IMR-90 (cell line): Measurements from ENCODE around the gene NUP58. TPM values are rescaled to one million over a fixed set of nuclear protein-coding genes. Genes with fewer than 3 reads are reported as not detected.

Source experiments
- ATAC-seq: fragments of 200-7000 bp; cut with Tn5 transposase; 2 replicates; pipeline ENCODE4 v1.9.1; 2020; ENCODE audit warnings: low read depth, mild to moderate bottlenecking, moderate library complexity
- BruUV-seq: library from RNA; stranded (reverse); fragments of 400-500 nt; replicated peaks from 2 replicates; lab custom pipeline; 2021; lab: Mats Ljungman, UMichigan
- CTCF ChIA-PET: fragments of 300-600 bp; formaldehyde crosslinking; extraction: SDS; loops from one replicate; lab custom pipeline; 2021; ENCODE audit warnings: antibody characterized with exemption; lab: Yijun Ruan, JAX
- POLR2A ChIA-PET: fragments of 300-600 bp; sonication (Branson Sonifier 250); formaldehyde crosslinking; loops from one replicate; lab custom pipeline; 2022; ENCODE audit warnings: antibody characterized with exemption; ENCODE audit not compliant: unreplicated experiment; lab: Charles Lee
- DNase-seq: peaks from one replicate; pipeline ENCODE4 v3.0.0; 2013
- H2AFZ ChIP-seq: replicated peaks from 2 replicates; pipeline ENCODE3; 2013; ENCODE audit warnings: low read length, mild to moderate bottlenecking; ENCODE audit not compliant: poor library complexity
- H2AK5ac ChIP-seq: 2 replicates; pipeline ENCODE4 v1.6.1; 2013; ENCODE audit warnings: low read depth, low read length, inconsistent platforms
- H2AK9ac ChIP-seq: replicated peaks from 2 replicates; pipeline ENCODE3; 2013; ENCODE audit warnings: mild to moderate bottlenecking, low read depth, low read length, moderate library complexity; ENCODE audit not compliant: poor library complexity
- H2BK120ac ChIP-seq: 2 replicates; pipeline ENCODE4 v1.6.1; 2013; ENCODE audit warnings: low read depth, low read length, inconsistent platforms
- H2BK15ac ChIP-seq: 3 replicates; pipeline ENCODE4 v1.6.1; 2013; ENCODE audit warnings: low read depth, low read length, inconsistent platforms
- H2BK20ac ChIP-seq: 2 replicates; pipeline ENCODE4 v1.6.1; 2013; ENCODE audit warnings: low read depth, mild to moderate bottlenecking, inconsistent platforms, low read length, moderate library complexity
- H2BK5ac ChIP-seq: 2 replicates; pipeline ENCODE4 v1.6.1; 2013; ENCODE audit warnings: mild to moderate bottlenecking, low read depth, low read length, inconsistent platforms; ENCODE audit not compliant: poor library complexity, severe bottlenecking
- H3K14ac ChIP-seq: replicated peaks from 2 replicates; pipeline ENCODE4 v1.6.1; 2013; ENCODE audit warnings: low read depth, low read length, inconsistent platforms
- H3K18ac ChIP-seq: 2 replicates; pipeline ENCODE4 v1.6.1; 2013; ENCODE audit warnings: low read depth, low read length, control low read depth
- H3K23ac ChIP-seq: 2 replicates; pipeline ENCODE4 v1.6.1; 2013; ENCODE audit warnings: low read depth, low read length, inconsistent platforms
- H3K27ac ChIP-seq: 2 replicates; pipeline ENCODE4 v1.5.1; 2013; ENCODE audit warnings: mild to moderate bottlenecking, control low read depth, low read length; ENCODE audit not compliant: insufficient read depth
- H3K27me3 ChIP-seq: 2 replicates; pipeline ENCODE4 v1.6.1; 2013; ENCODE audit warnings: low read length; ENCODE audit not compliant: control insufficient read depth, insufficient read depth
- H3K36me3 ChIP-seq: 2 replicates; pipeline ENCODE4 v1.6.1; 2013; ENCODE audit warnings: low read length, mixed read lengths; ENCODE audit not compliant: control insufficient read depth, insufficient read depth
- H3K4ac ChIP-seq: 2 replicates; pipeline ENCODE4 v1.6.1; 2013; ENCODE audit warnings: low read depth, low read length, inconsistent platforms
- H3K4me1 ChIP-seq: 2 replicates; pipeline ENCODE4 v1.6.1; 2013; ENCODE audit warnings: low read length, mixed read lengths; ENCODE audit not compliant: control insufficient read depth, insufficient read depth
- H3K4me2 ChIP-seq: 2 replicates; pipeline ENCODE4 v1.6.1; 2013; ENCODE audit warnings: low read depth, mild to moderate bottlenecking, control low read depth, low read length, moderate library complexity
- H3K4me3 ChIP-seq: 2 replicates; pipeline ENCODE4 v1.5.1; 2013; ENCODE audit warnings: low read depth, mild to moderate bottlenecking, control low read depth, low read length, moderate library complexity; ENCODE audit not compliant: insufficient read depth
- H3K56ac ChIP-seq: 2 replicates; pipeline ENCODE4 v1.6.1; 2013; ENCODE audit warnings: low read length, inconsistent platforms; ENCODE audit not compliant: insufficient read depth; ENCODE audit errors: extremely low read depth
- H3K79me1 ChIP-seq, 2 experiments: 2 replicates each; pipeline ENCODE4 v1.6.1; 2013; ENCODE audit warnings: low read length in 2 of 2, inconsistent platforms in 1 of 2, low read depth in 1 of 2
- H3K9ac ChIP-seq: 2 replicates; pipeline ENCODE4 v1.6.1; 2013; ENCODE audit warnings: low read depth, low read length, control low read depth
- H3K9me1 ChIP-seq: 2 replicates; pipeline ENCODE4 v1.6.1; 2013; ENCODE audit warnings: low read length, inconsistent platforms; ENCODE audit not compliant: insufficient read depth
- H3K9me3 ChIP-seq: 2 replicates; pipeline ENCODE4 v1.6.1; 2013; ENCODE audit warnings: low read length; ENCODE audit not compliant: control insufficient read depth, insufficient read depth
- H4K20me1 ChIP-seq: 2 replicates; pipeline ENCODE4 v1.6.1; 2013; ENCODE audit warnings: low read length, inconsistent platforms; ENCODE audit not compliant: insufficient read depth
- H4K5ac ChIP-seq: 2 replicates; pipeline ENCODE4 v1.6.1; 2013; ENCODE audit warnings: mild to moderate bottlenecking, low read depth, low read length, control low read depth
- H4K8ac ChIP-seq, 2 experiments: 2 replicates each; pipeline ENCODE4 v1.6.1; 2013; ENCODE audit warnings: low read depth in 2 of 2, low read length in 2 of 2, control low read depth in 1 of 2, inconsistent platforms in 1 of 2
- H4K91ac ChIP-seq: 2 replicates; pipeline ENCODE4 v1.6.1; 2013; ENCODE audit warnings: low read depth, low read length, inconsistent platforms; ENCODE audit not compliant: insufficient read depth
- BHLHE40 ChIP-seq: fragments of 150-350 bp; IDR thresholded peaks from 2 replicates; pipeline ENCODE4 v1.6.1; 2016; ENCODE audit warnings: mild to moderate bottlenecking, low read depth, low read length
- CEBPB ChIP-seq: IDR thresholded peaks from 2 replicates; pipeline ENCODE4 v1.6.1; 2012; ENCODE audit warnings: low read depth, low read length, improper control_type of control experiment
- CHD1 ChIP-seq: IDR thresholded peaks from 2 replicates; pipeline ENCODE4 v1.6.1; 2012; ENCODE audit warnings: low read depth, low read length, improper control_type of control experiment
- FOS ChIP-seq: fragments of 150-350 bp; IDR thresholded peaks from 2 replicates; pipeline ENCODE4 v1.6.1; 2016; ENCODE audit warnings: low read depth, low read length
- MAFK ChIP-seq: IDR thresholded peaks from 2 replicates; pipeline ENCODE4 v1.6.1; 2012; ENCODE audit warnings: low read depth, low read length, improper control_type of control experiment
- MAZ ChIP-seq: IDR thresholded peaks from 2 replicates; pipeline ENCODE4 v1.6.1; 2012; ENCODE audit warnings: low read depth, mild to moderate bottlenecking, low read length, improper control_type of control experiment, moderate library complexity, borderline replicate concordance
- MXI1 ChIP-seq: IDR thresholded peaks from 2 replicates; pipeline ENCODE4 v1.6.1; 2012; ENCODE audit warnings: low read depth, mild to moderate bottlenecking, low read length, moderate library complexity, borderline replicate concordance
- NFE2L2 ChIP-seq: fragments of 150-350 bp; IDR thresholded peaks from 2 replicates; pipeline ENCODE4 v1.6.1; 2016; ENCODE audit warnings: low read depth, mild to moderate bottlenecking, low read length
- POLR2A ChIP-seq: IDR thresholded peaks from 2 replicates; pipeline ENCODE4 v1.6.1; 2012; ENCODE audit warnings: mild to moderate bottlenecking, low read depth, low read length
- RAD21 ChIP-seq: IDR thresholded peaks from 2 replicates; pipeline ENCODE4 v1.6.1; 2012; ENCODE audit warnings: low read length, improper control_type of control experiment
- RCOR1 ChIP-seq: IDR thresholded peaks from 2 replicates; pipeline ENCODE4 v1.6.1; 2012; ENCODE audit warnings: mild to moderate bottlenecking, low read length, improper control_type of control experiment; ENCODE audit not compliant: insufficient replicate concordance
- RFX5 ChIP-seq: IDR thresholded peaks from 2 replicates; pipeline ENCODE4 v1.8.0; 2012; ENCODE audit warnings: low read depth, mild to moderate bottlenecking, low read length, moderate library complexity
- SMC3 ChIP-seq: fragments of 150-350 bp; IDR thresholded peaks from 2 replicates; pipeline ENCODE4 v1.6.1; 2016; ENCODE audit warnings: low read depth, mild to moderate bottlenecking, antibody characterized with exemption, low read length, moderate library complexity
- WGBS, 2 experiments: methylation state at CpG; one replicate each; pipeline versions ENCODE4 v1.1.5 to v1.1.7; 2013; ENCODE audit warnings: missing lambda C conversion rate in 2 of 2; ENCODE audit not compliant: insufficient read length in 1 of 2; ENCODE audit errors: extremely low coverage in 2 of 2; 5-methylcytosine and 5-hydroxymethylcytosine counted together
- dilution Hi-C: fragments of 300-500 bp; cut with HindIII; formaldehyde crosslinking; loops from one replicate; pipeline ENCODE4 v1.14.3; 2018; ENCODE audit warnings: low sequenced_read_pairs; ENCODE audit not compliant: unreplicated experiment
- in situ Hi-C: fragments of 300-500 bp; cut with MboI; formaldehyde crosslinking; loops from 3 replicates; pipeline ENCODE4 v1.14.3; 2019; ENCODE audit warnings: low sequenced_read_pairs, inconsistent platforms, mixed read lengths
- intact Hi-C: fragments of 100-400 bp; cut with micrococcal nuclease; formaldehyde crosslinking; loops from 2 replicates; pipeline ENCODE4 v1.10.0; 2022
- polyA plus RNA-seq, 3 experiments: library from polyadenylated mRNA; depleted of rRNA; stranded (reverse); fragments of >200 nt; gene quantifications; 2 replicates each; pipeline ENCODE4 v1.2.3, GENCODE V29; 2012; ENCODE audit warnings: low replicate concordance in 1 of 3
- total RNA-seq: library from RNA; depleted of rRNA; stranded (reverse); fragments of >200 nt; gene quantifications from 2 replicates; pipeline ENCODE4 v1.2.3, GENCODE V29; 2012
- TF ChIP-seq, protein P1 (sequence below): fragments of 150-350 bp; IDR thresholded peaks from 2 replicates; pipeline ENCODE4 v1.6.1; 2017; ENCODE audit warnings: mild to moderate bottlenecking, antibody characterized with exemption, low read length, low read depth
- TF ChIP-seq, protein P2 (sequence below): conservative IDR thresholded peaks from 2 replicates; pipeline ENCODE4 v1.5.1; 2012; ENCODE audit warnings: mild to moderate bottlenecking, low read depth, low read length, improper control_type of control experiment
- TF ChIP-seq, protein P3 (sequence below): fragments of 150-350 bp; IDR thresholded peaks from 2 replicates; pipeline ENCODE4 v1.6.1; 2016; ENCODE audit warnings: low read depth, mild to moderate bottlenecking, low read length, moderate library complexity, borderline replicate concordance

NUP58 gene
- total and polyA plus RNA-seq, 2 of the 4 experiments (the other 2 are of a cell fraction), result 29.7 to 50.7 TPM

- H3K27me3 ChIP-seq, result no peaks in the 10 kb centered on the region
- H2BK5ac ChIP-seq, result peak overlapping the region; percentile 46
- H3K9me1 ChIP-seq, result no peaks in the 10 kb centered on the region
- DNase-seq (peak; percentile 22), ATAC-seq (peak; percentile 78)
- no peaks in the 10 kb centered on the region for H3K9me3 ChIP-seq
- H2AFZ ChIP-seq, result no peak overlapping the region
- peak overlapping the region; percentile 23; the same call in 1 of the 2 replicates for H3K27ac ChIP-seq
- H3K4me3 ChIP-seq, result no peak overlapping the region
- no peak overlapping the region for H4K91ac ChIP-seq
- H4K5ac ChIP-seq, result no peak overlapping the region
- 0 out of 2 replicates have a peak overlapping the region, but pooled peaks have one; percentile 7 for H3K18ac ChIP-seq
- in situ Hi-C loops (no loop called here), intact Hi-C loops (no loop called here), dilution Hi-C loops (no loop called here)
- ChIA-PET CTCF (interaction anchor here (1.1 kb wide), 1 partner anchor 52 kb away, joined by 4 read pairs; no protein-coding TSS in a partner anchor), POLR2A (no interaction called here)
- H3K36me3 ChIP-seq, result peaks cover 32% of the 10 kb centered on the region
- H4K8ac ChIP-seq, result peak overlapping the region in 1 of 2 experiments; percentile 21; a peak in 1 of 4 replicates
- no peak overlapping the region for H3K4me2 ChIP-seq
- no peak overlapping the region; the same call in 1 of the 2 replicates for H3K23ac ChIP-seq
- H2AK5ac ChIP-seq, result no peak overlapping the region
- H4K20me1 ChIP-seq, result no peaks in the 10 kb centered on the region; the same call in 1 of the 2 replicates
- 80 to 100% methylated on average over 1 of the region's 2 CpGs for WGBS, 2 experiments
- H3K14ac ChIP-seq, result no peak overlapping the region
- no peak overlapping the region for H2BK20ac ChIP-seq
- peaks cover 3 to 13% of the 10 kb centered on the region in 2 experiments for H3K79me1 ChIP-seq
- no TSS peak for BruUV-seq
- H2BK120ac ChIP-seq, result no peak overlapping the region
- H3K4me1 ChIP-seq, result peaks cover 5% of the 10 kb centered on the region; the same call in 1 of the 2 replicates
- H3K56ac ChIP-seq, result no peak overlapping the region
- H2BK15ac ChIP-seq, result no peak overlapping the region
- no peak overlapping the region for H2AK9ac ChIP-seq
- H3K4ac ChIP-seq, result no peak overlapping the region
- no peak overlapping the region; the same call in 1 of the 2 replicates for H3K9ac ChIP-seq
- TF ChIP-seq NFE2L2 (no peak), MAFK (no peak), RFX5 (no peak), MXI1 (no peak), MAZ (no peak), POLR2A (no peak), CHD1 (no peak), FOS (no peak), CEBPB (no peak), RCOR1 (no peak), SMC3 (no peak), BHLHE40 (no peak), RAD21 (no peak)
- TF ChIP-seq, protein P1, sequence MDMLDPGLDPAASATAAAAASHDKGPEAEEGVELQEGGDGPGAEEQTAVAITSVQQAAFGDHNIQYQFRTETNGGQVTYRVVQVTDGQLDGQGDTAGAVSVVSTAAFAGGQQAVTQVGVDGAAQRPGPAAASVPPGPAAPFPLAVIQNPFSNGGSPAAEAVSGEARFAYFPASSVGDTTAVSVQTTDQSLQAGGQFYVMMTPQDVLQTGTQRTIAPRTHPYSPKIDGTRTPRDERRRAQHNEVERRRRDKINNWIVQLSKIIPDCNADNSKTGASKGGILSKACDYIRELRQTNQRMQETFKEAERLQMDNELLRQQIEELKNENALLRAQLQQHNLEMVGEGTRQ, result no peak
- TF ChIP-seq, protein P2, sequence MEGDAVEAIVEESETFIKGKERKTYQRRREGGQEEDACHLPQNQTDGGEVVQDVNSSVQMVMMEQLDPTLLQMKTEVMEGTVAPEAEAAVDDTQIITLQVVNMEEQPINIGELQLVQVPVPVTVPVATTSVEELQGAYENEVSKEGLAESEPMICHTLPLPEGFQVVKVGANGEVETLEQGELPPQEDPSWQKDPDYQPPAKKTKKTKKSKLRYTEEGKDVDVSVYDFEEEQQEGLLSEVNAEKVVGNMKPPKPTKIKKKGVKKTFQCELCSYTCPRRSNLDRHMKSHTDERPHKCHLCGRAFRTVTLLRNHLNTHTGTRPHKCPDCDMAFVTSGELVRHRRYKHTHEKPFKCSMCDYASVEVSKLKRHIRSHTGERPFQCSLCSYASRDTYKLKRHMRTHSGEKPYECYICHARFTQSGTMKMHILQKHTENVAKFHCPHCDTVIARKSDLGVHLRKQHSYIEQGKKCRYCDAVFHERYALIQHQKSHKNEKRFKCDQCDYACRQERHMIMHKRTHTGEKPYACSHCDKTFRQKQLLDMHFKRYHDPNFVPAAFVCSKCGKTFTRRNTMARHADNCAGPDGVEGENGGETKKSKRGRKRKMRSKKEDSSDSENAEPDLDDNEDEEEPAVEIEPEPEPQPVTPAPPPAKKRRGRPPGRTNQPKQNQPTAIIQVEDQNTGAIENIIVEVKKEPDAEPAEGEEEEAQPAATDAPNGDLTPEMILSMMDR, result no peak
- TF ChIP-seq, protein P3, sequence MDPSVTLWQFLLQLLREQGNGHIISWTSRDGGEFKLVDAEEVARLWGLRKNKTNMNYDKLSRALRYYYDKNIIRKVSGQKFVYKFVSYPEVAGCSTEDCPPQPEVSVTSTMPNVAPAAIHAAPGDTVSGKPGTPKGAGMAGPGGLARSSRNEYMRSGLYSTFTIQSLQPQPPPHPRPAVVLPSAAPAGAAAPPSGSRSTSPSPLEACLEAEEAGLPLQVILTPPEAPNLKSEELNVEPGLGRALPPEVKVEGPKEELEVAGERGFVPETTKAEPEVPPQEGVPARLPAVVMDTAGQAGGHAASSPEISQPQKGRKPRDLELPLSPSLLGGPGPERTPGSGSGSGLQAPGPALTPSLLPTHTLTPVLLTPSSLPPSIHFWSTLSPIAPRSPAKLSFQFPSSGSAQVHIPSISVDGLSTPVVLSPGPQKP, result no peak
Measured at GRCh38 chr13:25324100-25324499, 22.7 kb downstream of the NUP58 start.
